COR-L47 (cell line): ENCODE data around the gene ST6GALNAC3.
"Not testable (repeated sequence)": the region's sequence is repeated elsewhere in the genome, so short reads cannot be mapped to it uniquely, and the experiment has no call there.

Experiments used
- DNase-seq: peaks from one replicate; lab custom pipeline; 2025; lab: John Stamatoyannopoulos, UW

ST6GALNAC3 gene

GRCh38 chr1:76106719-76107235 lies 32.2 kb downstream of the ST6GALNAC3 start:
- DNase-seq, result no peak

DNA sequence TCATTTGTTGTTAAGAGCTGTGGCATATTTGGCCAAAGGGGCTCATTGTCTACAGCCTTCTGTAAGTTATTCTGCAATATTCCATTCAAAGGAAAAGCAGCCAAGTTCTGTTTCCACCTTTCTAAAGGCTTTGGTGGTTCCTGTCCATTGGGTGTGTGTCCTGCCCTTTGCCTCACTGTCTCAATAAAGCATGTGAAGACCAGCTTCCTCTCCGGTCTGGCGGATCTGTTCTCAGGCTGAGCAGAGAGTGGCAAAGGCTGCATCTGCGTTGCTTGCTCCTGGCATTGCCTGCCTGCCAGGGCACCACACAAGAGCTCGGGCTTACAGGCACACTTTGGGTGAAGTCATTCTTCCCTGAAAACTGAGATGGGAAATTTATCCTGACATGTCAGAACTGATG lies 34.9 kb downstream of the ST6GALNAC3 start:
- no peak for DNase-seq

GRCh38 chr1:76109901-76110560 lies 35.5 kb downstream of the ST6GALNAC3 start:
- no peak for DNase-seq

- DNase-seq, result no peak
Measured at GRCh38 chr1:76110666-76111065, 36.1 kb downstream of the ST6GALNAC3 start.

GRCh38 chr1:76112321-76112720 lies 37.8 kb downstream of the ST6GALNAC3 start:
- not testable (repeated sequence) for DNase-seq

- no peak for DNase-seq
Measured at GRCh38 chr1:76113446-76113845, 38.9 kb downstream of the ST6GALNAC3 start.

DNA sequence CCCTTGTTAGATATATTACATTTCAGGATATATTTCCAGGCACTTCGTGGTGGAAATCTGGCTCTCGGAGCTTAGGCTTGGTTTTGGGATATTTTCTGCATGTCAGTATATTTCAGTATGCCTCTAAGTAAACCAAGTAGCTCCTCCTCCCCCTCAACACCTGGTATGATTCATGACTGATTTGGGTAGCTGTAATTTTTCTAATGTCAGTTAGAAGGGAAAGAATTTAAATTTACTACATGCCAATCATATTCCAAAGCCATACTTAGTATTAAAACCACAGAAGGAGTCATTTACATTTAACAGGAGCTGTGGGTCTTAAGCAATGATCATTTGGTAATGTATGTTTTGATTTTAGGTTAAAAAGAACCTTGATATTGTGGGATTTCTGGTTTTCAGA lies 40.6 kb downstream of the ST6GALNAC3 start:
- DNase-seq, result no peak

DNA sequence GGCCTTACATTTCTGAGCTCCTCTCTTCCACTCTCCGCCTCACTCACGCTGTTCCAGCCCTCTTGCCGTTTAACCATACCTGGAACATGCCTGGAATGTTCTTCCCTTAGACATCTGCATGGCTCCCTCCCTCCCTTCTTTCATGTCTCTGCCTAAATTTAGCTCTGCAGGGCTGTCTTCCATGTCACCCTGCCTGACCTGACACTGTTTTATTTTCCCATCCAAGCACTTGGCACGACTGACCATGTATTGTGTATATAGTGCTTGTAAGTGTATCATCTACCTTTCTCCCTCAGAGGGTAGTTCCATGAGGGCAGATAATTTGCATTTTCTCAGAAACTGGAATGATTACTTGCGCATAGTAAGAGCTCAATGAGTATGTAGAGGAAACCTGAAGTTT lies 47.3 kb downstream of the ST6GALNAC3 start:
- no peak for DNase-seq

- DNase-seq, result no peak
Measured at GRCh38 chr1:76122271-76122670, 47.7 kb downstream of the ST6GALNAC3 start.

DNA sequence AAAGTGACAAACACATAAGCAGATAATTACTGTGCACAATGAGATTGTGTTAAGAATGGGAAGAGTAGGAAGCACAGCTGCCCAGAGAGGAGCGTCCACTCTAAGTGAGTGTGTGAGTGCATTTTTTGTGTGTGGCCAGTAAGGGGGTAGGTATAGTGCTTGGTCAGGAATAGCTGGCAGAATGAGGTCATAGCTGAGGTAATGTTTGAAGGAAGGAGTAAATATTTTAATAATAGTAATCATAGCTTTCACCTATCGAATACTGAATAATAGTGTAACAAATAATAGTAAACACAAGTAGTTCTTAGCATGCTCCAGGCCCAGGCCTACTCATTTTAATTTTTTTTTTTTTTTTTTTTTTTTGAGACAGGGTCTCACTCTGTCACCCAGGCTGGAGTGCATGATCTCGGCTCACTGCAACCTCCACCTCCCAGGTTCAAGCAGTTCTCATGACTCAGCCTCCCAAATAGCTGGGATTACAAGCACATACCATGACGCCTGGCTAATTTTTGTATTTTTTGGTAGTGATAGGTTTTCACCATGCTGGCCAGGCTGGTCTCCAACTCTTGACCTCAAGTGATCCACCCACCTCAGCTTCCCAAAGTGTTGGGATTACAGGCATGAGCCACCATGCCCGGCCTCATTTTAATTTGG lies 49.0 kb downstream of the ST6GALNAC3 start:
- DNase-seq, result not testable (repeated sequence)

- no peak for DNase-seq
Measured at GRCh38 chr1:76124196-76124595, 49.6 kb downstream of the ST6GALNAC3 start.

GRCh38 chr1:76125473-76126219 lies 51.1 kb downstream of the ST6GALNAC3 start:
- DNase-seq, result no peak

DNA sequence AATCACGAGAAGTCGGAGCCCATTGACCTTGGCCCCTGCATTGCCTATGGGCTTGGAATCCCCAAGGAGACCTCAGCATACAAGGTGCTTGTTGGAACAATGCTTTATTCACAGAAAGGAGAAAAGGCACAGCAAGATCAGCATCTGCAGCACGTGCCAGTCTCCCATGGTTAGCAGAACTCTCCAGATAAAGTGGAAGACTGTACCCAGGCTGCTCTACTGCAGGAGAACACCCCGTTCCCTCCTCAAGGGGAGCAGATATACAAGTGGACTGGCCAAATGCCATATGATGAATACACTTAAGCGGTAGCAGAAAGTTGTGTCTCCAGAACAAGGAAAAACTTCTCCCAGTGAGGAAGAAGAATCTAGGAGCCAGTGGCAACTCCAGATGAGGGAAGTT lies 53.5 kb downstream of the ST6GALNAC3 start:
- DNase-seq, result no peak

GRCh38 chr1:76129731-76130130 lies 55.2 kb downstream of the ST6GALNAC3 start:
- no peak for DNase-seq

- no peak for DNase-seq
Measured at GRCh38 chr1:76130992-76131391, 56.4 kb downstream of the ST6GALNAC3 start.

GRCh38 chr1:76133977-76134376 lies 59.4 kb downstream of the ST6GALNAC3 start:
- no peak for DNase-seq

DNA sequence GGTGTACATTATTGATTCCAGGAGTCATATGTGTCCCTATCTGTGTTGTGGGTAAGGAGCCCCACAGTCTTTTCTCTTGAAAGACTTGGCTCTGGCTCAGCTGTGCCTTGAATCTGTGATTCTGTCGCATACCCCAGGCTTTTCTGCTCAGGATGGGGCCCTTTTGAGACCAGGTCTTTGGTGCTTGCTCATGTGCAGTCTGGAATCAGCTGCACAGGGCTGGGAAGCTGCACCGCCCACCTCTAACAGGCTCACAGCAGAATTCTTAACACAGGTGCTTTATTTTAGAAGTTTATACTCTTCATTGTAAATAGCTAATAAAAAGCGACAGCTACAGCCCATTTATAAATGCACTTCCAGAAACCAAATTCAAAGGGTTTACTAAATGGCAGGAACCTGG lies 61.3 kb downstream of the ST6GALNAC3 start:
- DNase-seq, result no peak

DNA sequence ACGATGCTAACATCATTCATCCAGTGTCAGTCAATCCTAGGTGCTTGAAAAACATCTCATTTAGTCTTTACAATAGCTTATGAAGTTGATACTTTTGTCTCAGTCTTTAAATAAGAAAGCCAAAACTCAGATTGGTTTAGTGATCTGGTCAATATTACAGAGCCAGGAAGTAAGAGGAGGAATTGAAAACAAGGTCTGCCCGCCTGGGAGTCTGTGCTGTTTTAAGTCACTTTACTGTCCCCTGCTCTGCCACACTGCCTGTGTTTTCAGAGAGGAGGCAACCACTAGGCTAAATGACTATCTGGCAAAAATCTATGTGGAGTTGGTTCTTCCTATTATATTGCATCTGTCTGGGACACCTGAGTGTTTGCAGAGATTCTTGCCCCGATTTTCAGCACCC lies 62.3 kb downstream of the ST6GALNAC3 start:
- no peak for DNase-seq

DNA sequence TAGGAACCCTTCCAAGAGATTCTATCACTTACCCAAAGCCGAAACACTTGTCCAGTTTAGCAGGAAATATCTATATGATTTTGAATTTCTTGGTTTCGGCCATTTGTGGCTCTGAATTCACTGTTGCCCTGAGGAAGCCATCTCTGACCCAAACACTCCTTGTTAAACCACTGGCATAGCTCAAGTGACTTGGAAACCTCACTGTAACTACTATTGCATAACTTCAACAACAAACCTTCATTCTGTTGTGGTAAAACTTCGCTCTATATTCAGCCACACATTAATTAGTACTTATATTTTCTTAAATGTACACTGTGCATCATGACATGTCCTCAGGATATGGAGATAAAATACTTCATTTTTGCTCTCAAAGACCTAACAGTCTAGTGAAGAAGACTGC lies 63.2 kb downstream of the ST6GALNAC3 start:
- DNase-seq, result no peak

DNA sequence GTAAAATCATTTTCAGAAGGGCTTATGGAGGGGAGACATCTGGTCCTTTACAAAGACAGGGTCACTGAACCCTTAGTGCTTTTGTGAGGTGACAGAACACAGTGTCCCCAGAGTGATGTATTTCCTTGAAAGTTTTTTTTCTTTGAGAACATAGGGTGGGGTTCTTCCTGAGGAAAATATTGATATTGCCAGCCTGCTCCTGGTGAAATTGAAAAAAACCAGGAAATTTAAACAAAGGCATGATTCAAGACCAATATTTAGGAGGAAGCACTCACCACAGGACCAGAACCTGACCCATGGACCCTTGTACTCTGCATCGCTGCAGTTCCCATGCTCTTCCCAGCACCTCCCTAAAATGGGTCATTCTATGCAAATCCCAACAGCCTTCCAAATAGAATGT lies 63.7 kb downstream of the ST6GALNAC3 start:
- DNase-seq, result no peak

DNA sequence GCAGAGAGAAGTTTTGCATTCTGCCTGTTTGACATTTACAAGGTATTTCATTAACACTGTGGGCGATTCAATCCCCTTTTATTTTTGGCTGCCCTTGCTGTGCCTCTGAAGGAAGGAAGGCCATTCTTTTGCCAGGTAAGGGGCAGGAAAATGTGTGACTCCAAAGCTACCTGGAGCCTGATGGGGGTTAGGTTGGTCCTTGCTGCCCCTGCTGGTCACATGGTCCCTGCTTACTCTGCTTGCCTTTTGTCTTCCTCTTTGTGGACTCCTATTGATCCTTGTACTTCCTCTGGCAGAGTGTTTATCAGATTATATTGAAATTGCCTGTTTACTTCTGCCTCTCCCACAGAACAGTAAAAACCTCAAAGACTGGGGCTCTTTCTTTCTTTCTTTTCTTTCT lies 65.7 kb downstream of the ST6GALNAC3 start:
- DNase-seq, result no peak

GRCh38 chr1:76141929-76142328 lies 67.4 kb downstream of the ST6GALNAC3 start:
- no peak for DNase-seq
